GM18505 (cell line): ENCODE data around the gene SERPINA4.

Experiments used
- ATAC-seq: cut with Tn5 transposase; IDR thresholded peaks from one replicate; pipeline ENCODE4 v1.9.1; 2021; ENCODE audit not compliant: unreplicated experiment
- POLR2A ChIP-seq: IDR thresholded peaks from 4 replicates; pipeline ENCODE4 v1.6.1; 2011; ENCODE audit warnings: borderline replicate concordance; ENCODE audit not compliant: insufficient read depth, insufficient read length; ENCODE audit errors: extremely low read depth

The SERPINA4 gene

GRCh38 chr14:94548131-94548998 is 12.9 kb upstream of the SERPINA4 start:
- no peak for TF ChIP-seq POLR2A
- ATAC-seq, result no peak

- no peak for TF ChIP-seq POLR2A
- ATAC-seq, result no peak
Measured at GRCh38 chr14:94548999-94549985, 11.9 kb upstream of the SERPINA4 start.

- no peak for TF ChIP-seq POLR2A
- ATAC-seq, result no peak
Measured at GRCh38 chr14:94550041-94550440, 11.2 kb upstream of the SERPINA4 start.

DNA sequence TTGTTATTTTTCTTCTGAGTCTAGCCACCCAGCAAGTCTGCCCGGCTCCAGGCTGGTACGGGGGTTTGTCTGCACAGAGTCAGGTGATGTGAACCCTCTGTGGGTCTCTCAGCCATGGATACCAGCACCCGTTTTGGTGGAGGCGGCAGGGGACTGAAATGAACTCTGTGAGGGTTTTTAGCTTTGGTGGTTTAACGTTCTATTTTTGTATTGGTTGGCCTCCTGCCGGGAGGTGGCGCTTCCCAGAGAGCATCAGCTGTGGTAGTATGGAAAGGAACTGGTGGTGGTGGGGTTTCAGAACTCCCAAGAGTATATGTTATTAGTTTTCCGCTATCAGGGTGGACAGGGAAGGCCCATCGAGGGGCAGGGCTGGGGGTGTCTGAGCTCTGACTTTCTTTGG is 5.3 kb upstream of the SERPINA4 start:
- TF ChIP-seq POLR2A, result no peak
- no peak for ATAC-seq

DNA sequence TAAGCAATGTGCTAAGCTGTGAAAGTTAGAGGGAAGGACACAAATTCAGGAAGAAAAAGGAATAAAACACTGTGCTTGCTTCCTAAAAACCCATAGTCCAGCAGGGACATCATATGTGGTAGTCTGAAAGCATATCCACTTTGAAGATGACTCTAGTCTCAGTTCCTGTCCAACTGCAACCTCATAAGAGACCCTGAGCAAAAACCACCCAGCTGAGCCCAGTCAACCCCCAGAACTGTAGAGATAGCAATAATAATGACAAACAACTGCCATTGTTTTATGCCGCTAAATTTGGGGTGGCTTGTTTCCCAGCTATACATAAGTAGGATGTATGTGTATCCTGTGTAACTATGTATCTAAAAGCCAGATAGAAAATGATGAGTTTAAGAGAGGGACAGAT is 3.9 kb upstream of the SERPINA4 start:
- no peak for ATAC-seq
- TF ChIP-seq POLR2A, result no peak

DNA sequence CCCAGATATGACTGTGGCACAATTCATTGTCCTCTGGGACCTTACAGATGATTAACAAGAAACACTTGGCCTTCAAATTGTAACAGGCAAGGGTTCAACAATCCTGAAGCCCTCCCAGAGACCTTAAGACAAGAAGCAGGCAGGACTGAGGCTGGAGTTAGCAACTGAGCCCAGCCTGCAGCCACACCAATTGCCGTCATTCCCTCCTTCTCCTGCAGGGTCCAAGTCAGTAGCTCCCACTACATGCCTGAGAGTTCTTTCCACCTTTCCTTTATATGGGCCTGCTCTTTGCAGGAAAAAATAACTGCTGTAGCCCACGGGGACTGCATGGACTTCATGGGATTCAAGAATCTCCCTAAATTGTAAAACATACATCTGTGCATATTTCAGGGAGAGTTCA is 2.4 kb upstream of the SERPINA4 start:
- no peak for TF ChIP-seq POLR2A
- ATAC-seq, result no peak

- TF ChIP-seq POLR2A, result no peak
- no peak for ATAC-seq
Measured at GRCh38 chr14:94559638-94560290, 1.5 kb upstream of the SERPINA4 start.

DNA sequence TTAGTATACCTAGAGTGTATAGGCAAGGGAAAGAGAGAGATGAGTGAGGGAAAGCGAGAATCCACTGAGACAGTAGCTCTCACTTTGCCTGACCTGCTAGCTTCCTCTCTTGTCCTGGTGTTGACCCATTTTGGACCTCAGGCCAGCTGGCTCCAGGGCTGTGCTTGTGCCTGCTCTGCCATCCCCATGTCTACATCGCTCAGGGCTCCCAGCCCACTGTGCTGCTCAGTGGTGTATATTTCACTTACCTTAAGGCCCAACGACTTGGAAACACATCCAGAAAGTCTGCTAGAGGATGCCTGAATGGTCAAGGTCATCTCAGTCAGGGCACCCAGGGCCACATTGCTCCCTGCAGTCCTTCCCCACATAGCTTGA is 964 bp upstream of the SERPINA4 start:
- TF ChIP-seq POLR2A, result no peak
- ATAC-seq, result no peak

DNA sequence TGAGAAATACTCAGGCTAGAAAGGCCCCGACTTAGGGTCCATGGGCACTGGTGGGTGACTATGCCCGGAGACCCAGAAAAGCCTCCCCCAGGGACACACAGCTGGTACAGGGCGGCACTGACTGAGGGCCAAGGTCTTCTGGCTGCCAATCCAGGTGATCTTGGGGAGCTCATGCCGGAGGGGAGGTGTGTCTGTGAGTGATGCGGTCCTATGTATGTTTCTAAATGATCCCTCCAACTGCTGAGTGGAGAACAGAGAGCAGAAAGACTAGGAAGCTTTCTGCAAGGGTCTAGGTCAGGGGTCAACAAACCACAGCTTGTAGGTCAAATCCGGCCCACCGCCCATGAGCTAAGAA is 391 bp downstream of the SERPINA4 start:
- ATAC-seq, result no peak

GRCh38 chr14:94562022-94562421 is 780 bp downstream of the SERPINA4 start:
- no peak for ATAC-seq
- no peak for TF ChIP-seq POLR2A

More for the DNA sequence above, 391 bp downstream of the SERPINA4 start:
- no peak for TF ChIP-seq POLR2A

GRCh38 chr14:94562941-94563883 is 2.0 kb downstream of the SERPINA4 start:
- TF ChIP-seq POLR2A, result no peak
- ATAC-seq, result no peak

GRCh38 chr14:94564381-94564780 is 3.1 kb downstream of the SERPINA4 start:
- TF ChIP-seq POLR2A, result no peak
- no peak for ATAC-seq

- ATAC-seq, result no peak
- no peak for TF ChIP-seq POLR2A
Measured at GRCh38 chr14:94568186-94568585, 6.9 kb downstream of the SERPINA4 start.

DNA sequence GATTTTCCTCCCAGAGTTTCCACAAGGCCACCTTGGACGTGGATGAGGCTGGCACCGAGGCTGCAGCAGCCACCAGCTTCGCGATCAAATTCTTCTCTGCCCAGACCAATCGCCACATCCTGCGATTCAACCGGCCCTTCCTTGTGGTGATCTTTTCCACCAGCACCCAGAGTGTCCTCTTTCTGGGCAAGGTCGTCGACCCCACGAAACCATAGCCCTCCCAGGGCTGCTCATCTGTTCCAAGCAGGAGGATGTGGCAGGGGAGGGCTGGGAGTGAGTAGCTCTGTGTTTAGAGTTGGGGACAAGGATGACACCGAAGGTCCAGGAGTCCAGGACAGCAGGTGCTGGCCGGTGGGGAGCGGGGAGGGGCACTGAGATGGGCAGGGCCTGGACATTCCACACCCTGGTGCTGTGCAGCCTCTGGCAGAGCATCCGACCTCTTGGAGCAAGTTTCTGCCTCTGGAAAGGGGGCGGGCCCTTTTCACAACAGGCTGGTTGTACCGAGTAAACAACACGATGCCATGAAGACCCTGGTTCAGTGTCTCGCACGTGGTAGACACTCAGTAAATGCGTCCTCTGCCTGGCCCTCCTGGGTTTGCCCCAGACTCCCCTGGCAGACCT is 8.2 kb downstream of the SERPINA4 start:
- ATAC-seq, result no peak
- TF ChIP-seq POLR2A, result no peak
